GM12873 (cell line): ENCODE data around the gene IFI6.

ENCODE experiments used
- TF ChIP-seq, protein P1 (sequence below): IDR thresholded peaks from 2 replicates; pipeline ENCODE4 v1.5.1; 2012; ENCODE audit warnings: low read depth, mild to moderate bottlenecking, moderate library complexity, low read length, control low read depth; ENCODE audit not compliant: insufficient read depth; ENCODE audit errors: missing control alignments

Gene IFI6

GRCh38 chr1:27666791-27667254 is 5.2 kb downstream of the IFI6 start:
- TF ChIP-seq, protein P1, sequence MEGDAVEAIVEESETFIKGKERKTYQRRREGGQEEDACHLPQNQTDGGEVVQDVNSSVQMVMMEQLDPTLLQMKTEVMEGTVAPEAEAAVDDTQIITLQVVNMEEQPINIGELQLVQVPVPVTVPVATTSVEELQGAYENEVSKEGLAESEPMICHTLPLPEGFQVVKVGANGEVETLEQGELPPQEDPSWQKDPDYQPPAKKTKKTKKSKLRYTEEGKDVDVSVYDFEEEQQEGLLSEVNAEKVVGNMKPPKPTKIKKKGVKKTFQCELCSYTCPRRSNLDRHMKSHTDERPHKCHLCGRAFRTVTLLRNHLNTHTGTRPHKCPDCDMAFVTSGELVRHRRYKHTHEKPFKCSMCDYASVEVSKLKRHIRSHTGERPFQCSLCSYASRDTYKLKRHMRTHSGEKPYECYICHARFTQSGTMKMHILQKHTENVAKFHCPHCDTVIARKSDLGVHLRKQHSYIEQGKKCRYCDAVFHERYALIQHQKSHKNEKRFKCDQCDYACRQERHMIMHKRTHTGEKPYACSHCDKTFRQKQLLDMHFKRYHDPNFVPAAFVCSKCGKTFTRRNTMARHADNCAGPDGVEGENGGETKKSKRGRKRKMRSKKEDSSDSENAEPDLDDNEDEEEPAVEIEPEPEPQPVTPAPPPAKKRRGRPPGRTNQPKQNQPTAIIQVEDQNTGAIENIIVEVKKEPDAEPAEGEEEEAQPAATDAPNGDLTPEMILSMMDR: no peak

DNA sequence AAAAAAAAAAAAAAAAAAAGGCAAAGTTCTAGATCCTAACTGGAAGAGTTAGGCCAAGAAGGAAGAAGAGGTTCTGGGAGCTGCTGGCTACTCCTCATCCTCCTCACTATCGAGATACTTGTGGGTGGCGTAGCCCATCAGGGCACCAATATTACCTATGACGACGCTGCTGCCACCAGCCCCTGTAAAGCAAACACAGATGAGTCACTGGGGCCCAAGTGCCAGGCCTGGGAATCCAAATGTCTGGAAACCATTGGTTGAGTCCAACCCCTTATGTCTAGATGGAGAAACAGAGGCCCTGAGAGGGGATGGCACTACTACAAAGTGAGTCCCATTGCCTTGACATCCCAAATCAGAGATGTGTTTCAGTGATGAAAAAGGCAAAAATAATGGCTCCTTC is 5.7 kb downstream of the IFI6 start:
- TF ChIP-seq, protein P1: no peak

GRCh38 chr1:27665016-27665651 is 6.9 kb downstream of the IFI6 start:
- TF ChIP-seq, protein P1: no peak

- TF ChIP-seq, protein P1: no peak
Observed at GRCh38 chr1:27664291-27664690, 7.7 kb downstream of the IFI6 start.

DNA sequence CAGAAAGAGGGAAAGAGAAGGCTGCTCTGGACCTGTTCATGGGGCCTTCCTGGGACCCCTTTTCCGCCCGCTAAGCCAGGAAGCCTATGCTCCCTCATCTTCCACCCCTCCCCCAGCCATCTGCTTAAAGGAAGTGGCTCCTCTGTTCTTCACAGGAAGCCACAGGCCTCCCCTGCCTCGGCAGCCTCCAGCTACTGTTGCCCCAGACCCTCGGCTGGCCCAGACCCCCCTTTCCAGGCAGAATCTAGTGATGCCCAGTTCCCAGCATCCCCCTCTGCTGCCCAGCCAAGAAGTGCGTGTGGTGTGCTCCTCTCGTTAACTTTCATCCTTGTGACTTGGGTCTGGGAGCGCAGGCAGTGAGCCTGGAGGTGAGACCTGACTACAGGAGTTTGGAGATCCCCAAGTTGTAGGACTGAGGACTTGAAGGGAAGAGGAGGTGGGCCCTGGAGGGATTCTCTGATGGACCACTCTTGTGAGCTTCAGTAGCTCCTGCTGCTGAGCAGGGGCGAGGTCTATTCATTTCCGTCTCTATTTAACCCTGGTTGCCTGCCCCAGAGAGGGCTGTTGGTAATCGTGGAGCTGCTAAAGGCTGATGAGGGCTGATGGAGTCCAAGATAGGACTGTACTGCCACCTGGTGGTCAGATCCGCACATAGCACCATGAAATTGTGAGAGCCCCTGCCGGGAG is 9.1 kb downstream of the IFI6 start:
- TF ChIP-seq, protein P1: peak; percentile 87

GRCh38 chr1:27662261-27662660 is 9.7 kb downstream of the IFI6 start:
- TF ChIP-seq, protein P1: no peak

DNA sequence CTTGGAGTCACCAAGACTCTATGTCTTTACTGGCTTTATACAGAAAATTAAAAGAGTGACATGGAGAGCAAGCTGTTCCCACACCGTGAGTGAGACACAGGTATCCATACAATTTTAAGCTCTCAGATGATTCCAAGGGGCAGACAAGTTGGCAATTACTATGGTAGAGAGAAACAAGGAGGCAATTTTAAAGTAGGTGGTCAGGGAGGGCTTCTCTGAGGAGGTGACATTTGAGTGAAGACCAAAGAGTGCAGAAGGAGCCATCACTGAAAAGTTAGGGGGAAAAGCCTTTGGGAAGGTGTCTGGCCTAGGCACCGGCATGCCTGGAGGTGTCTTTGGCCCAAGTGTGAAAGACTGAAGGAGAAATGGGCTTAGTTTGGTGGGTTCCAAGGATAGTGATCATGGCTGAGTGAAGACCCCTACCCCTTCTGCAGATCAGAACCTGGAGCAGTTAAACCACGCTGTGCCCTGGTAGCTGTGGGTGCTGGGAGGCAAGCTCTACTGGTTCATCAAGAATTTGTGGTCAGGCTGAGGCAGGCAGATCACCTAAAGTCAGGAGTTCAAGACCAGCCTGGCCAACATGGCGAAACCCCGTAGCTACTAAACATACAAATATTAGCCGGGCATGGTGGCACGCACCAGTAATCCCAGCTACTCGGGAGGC is 10.4 kb downstream of the IFI6 start:
- TF ChIP-seq, protein P1: no peak
